Bronchial epithelial cell (primary cell): ENCODE results near the gene WHRN. TPM values are rescaled to one million over a fixed set of nuclear protein-coding genes. Genes with fewer than 3 reads are reported as not detected.

ENCODE experiments used
- DNase-seq: peaks from one replicate; pipeline ENCODE4 v3.0.0-alpha.2; 2010; ENCODE audit warnings: low read depth
- FAIRE-seq: peaks from 2 replicates; lab custom pipeline; 2011; peaks lifted over from hg19 to GRCh38; lab: Jason Lieb, UNC
- H3K27me3 ChIP-seq: 2 replicates; pipeline ENCODE4 v1.5.1; 2011; ENCODE audit warnings: low read length; ENCODE audit not compliant: control insufficient read depth, insufficient read depth
- H3K36me3 ChIP-seq: 2 replicates; pipeline ENCODE4 v1.5.1; 2011; ENCODE audit warnings: low read length; ENCODE audit not compliant: control insufficient read depth, insufficient read depth
- H3K4me3 ChIP-seq: 2 replicates; pipeline ENCODE4 v1.5.1; 2011; ENCODE audit warnings: mild to moderate bottlenecking, low read depth, low read length, control low read depth
- CTCF ChIP-seq: IDR thresholded peaks from 2 replicates; pipeline ENCODE4 v1.5.1; 2011; ENCODE audit warnings: mild to moderate bottlenecking, moderate library complexity, low read length, control low read depth, inconsistent platforms; ENCODE audit not compliant: insufficient read depth, severe bottlenecking
- total RNA-seq: library from RNA; depleted of rRNA; stranded (reverse); fragments of >200 nt; gene quantifications from 2 replicates; pipeline ENCODE4 v1.2.1, GENCODE V29; 2014

Gene WHRN
- total RNA-seq, 1 donor from 2014 or later: 0.53 TPM

GRCh38 chr9:114413861-114414301 is 91.4 kb downstream of the WHRN start:
- DNase-seq: no peak
- no peak for TF ChIP-seq CTCF
- no peak for FAIRE-seq

GRCh38 chr9:114412048-114412683 is 93.1 kb downstream of the WHRN start:
- peaks cover 2% of the 10 kb centered on the region for H3K27me3 ChIP-seq
- H3K4me3 ChIP-seq: no peak overlapping the region
- no peaks in the 10 kb centered on the region for H3K36me3 ChIP-seq
- no peak for FAIRE-seq
- TF ChIP-seq CTCF: no peak
- DNase-seq: no peak

More at GRCh38 chr9:114413861-114414301, 91.4 kb downstream of the WHRN start:
- H3K27me3 ChIP-seq: no peaks in the 10 kb centered on the region
- no peaks in the 10 kb centered on the region for H3K36me3 ChIP-seq
- no peak overlapping the region for H3K4me3 ChIP-seq

GRCh38 chr9:114411452-114411851 is 93.8 kb downstream of the WHRN start:
- DNase-seq: no peak
- Histone ChIP-seq H3K36me3 (no peaks in the 10 kb centered on the region), H3K4me3 (no peak overlapping the region), H3K27me3 (peaks cover 2% of the 10 kb centered on the region)
- FAIRE-seq: no peak
- no peak for TF ChIP-seq CTCF

- TF ChIP-seq CTCF: no peak
- peaks cover 2% of the 10 kb centered on the region for H3K27me3 ChIP-seq
- DNase-seq (peak; percentile 84), FAIRE-seq (peak; percentile 32)
- H3K4me3 ChIP-seq: no peak overlapping the region
- no peaks in the 10 kb centered on the region for H3K36me3 ChIP-seq
Measured at GRCh38 chr9:114410910-114411309, 94.4 kb downstream of the WHRN start.

GRCh38 chr9:114409842-114410241 is 95.4 kb downstream of the WHRN start:
- no peak for TF ChIP-seq CTCF
- no peak overlapping the region for H3K4me3 ChIP-seq
- no peaks in the 10 kb centered on the region for H3K36me3 ChIP-seq
- H3K27me3 ChIP-seq: peaks cover 2% of the 10 kb centered on the region
- DNase-seq: no peak
- no peak for FAIRE-seq
